HG03097 (cell line): Measurements from ENCODE around the gene RIMS4.
"Not testable (repeated sequence)": the region's sequence is repeated elsewhere in the genome, so short reads cannot be mapped to it uniquely, and the experiment has no call there.

ENCODE experiments used
- ATAC-seq: cut with Tn5 transposase; IDR thresholded peaks from one replicate; pipeline ENCODE4 v1.9.1; 2021; ENCODE audit not compliant: unreplicated experiment, low FRiP score

The RIMS4 gene

DNA sequence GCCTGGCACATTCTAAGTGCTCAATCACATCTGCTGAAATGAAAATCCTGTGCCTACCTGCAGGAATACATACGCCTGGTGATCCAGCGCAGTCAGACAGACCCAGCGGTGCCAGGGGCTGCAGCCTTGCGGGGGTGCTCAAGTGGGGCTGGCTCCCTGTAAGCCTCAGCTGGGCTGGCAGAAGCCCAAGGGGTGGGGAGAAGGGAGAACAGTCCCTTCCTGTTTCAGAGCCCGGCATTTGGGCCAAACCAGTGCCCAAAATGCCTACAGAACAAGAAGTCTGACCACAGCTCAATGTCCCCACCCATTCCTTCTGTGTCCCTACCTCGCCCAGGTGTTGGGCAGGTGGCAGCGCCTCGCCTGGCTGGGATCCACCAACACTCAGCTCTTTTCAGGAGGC, 42.1 kb downstream of the RIMS4 start:
- ATAC-seq = no peak

DNA sequence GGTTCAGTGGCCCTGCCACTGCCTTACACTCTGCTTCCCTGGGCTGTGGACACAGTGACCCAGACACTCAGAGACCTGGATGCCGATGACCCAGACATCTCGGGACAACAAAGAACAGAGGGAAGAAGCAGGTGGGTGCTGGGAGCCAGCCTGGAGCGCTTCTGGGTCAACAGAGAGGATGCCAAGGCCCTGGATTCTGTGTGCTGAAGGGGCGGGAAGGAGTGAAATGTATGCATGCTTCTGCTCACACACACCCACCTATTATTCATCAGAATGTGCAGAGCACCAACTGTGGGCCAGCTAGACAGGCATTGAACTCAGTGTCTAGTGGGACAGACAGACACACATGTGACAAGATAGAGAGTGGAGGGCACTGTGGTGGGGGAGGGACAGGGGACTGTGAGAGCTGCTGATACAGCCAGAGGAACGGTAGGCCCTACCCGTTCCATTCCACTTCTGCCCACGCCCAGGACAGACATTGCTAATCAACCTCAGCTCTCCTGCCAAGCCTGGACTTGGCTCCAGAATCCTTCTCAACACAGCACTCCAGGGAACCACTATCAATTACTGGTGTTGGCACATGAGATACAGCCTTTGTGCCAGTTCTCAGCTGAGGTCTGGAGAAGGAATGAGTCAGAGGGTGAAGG, 44.5 kb downstream of the RIMS4 start:
- no peak for ATAC-seq

DNA sequence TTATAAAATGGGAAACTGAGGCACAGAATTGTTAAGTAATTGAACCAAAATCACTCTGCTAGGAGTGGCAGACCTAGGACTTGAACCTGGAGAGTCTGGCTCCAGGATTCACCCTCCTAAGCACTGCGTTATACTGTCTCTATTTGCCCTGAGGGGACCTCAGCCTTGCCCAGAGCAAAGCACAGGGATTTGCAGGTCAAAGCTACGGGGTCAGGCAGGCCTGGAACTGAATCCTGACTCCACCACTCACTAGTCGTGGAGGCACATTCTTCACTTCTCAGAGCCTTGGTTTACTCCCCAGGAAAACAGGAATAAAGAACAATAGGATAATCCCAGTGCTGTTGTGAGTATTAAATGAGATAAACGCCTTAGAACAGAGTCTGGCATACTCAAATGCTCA, 45.3 kb downstream of the RIMS4 start:
- ATAC-seq = no peak

DNA sequence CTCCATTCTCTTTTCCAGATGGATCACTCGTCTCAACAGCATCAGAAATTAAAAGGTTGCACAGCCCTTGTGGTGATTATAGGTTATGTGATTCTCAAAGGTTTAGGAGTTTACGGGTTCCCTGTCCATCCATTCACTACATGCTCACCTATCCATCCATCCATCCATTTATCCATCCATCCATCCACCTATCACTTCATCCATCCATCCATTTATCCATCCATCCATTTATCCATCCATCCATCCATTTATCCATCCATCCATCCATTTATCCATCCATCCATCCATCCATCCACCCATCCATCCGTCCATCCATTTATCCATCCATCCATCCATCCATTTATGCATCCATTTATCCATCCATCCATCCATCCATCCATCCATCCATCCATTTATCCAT, 46.5 kb downstream of the RIMS4 start:
- not testable (repeated sequence) for ATAC-seq

DNA sequence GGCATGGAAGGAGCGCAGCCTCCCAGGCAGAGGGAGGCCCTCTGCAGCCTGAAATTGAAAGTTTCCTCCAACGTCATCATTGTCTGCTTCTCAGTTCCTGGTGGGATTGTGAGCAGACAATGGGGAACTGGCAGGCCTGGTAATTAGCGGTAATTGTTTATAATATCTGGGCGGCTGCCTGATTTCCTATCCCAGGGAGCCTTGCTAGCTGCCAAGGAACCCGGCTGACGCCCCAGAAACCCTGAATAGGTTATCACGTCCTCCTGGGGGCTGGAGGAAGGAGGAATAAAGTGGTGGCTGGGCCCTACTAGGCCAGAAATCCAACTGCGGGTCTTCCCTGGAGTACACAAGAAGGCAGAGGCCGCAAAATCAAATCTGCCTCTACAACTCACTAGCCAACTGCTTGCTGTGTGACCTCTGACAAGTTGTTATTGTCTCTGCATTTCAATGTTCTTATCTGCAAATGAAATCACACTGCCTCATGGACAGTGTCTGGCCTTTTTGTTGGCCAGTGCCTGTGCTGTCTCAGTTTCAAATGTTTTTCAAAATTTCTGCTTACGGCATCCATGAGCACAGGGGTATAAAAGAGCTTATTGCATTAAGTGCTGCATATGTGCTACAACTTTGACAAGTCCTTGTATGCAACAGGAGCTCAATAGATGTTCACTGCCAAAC, 47.7 kb downstream of the RIMS4 start:
- ATAC-seq = no peak

DNA sequence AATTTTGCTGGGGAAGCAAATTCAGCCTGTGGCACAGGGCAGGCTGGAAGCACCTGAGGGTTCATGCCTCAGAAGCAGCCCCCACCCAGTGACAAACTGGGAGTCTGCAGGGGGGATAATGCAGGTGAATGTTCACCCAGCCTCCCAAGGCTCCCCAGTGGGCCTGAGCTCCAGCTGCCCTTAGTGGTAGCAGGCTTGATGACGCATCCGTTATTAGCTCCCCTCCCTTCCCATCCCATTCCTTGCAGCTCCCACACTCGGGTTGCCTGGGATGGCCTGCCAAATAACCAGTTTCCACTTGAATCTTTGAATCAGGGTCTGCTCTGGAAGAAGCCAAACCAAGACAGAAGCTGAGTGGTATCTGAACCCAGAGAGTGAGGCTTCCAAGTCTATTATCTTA, 48.9 kb downstream of the RIMS4 start:
- no peak for ATAC-seq

DNA sequence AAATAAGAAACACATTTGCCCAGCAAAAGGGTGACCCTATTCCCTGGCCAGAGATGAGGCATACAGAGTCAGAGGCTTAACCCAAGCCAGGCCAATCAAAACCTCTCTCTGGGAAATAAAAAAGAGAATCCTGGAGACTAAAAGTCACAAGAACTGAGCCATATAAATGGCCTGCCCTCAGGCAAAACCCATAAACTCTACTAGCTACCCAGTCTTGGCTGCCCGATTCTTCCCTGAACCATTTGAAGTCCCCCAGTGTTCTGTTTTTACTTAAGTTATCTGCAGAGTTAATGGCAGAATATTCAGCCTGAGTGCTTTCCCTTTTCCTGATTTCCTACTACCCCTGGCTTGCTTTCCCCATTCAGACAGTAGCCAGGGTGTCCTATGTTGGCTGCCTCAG, 50.8 kb downstream of the RIMS4 start:
- ATAC-seq = no peak

DNA sequence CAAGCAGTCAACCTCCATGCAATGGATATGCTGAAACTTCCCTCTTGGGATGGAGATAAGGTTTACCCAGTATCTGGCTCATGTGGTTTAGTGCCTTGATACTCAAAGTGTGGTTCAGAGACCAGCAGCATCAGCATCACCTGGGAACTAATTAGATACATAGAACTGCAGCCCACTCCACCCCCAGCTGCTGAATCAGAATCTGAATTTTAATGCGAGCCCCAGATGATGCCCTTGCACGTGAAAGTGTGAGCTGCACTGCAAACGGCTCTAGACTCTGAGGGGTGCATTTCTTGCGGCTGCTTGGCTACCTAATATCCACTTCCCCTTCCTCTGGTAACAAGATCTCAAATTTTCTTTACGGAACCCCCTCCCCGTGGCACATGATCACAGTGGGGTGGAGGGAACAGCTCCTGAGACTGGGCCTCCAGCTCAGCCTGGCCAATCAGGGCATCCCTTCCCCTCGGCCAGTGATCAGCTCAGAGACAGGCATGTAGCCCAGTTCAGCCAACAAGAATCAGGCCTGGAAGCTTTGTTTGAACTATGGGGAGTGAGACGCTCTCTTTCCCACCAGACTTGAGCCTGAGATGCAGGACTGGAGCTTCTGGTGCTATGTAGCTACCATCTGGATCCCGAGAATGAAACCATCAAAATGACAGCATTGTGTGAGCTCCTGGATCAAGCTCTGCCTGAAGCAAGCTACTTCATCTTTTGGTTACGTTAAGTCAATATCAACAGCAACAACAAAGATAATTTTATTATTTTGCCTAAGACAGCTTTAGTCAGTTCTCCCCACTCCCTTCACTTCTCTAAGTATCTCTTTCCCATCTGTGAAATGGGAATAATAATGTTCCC, 51.9 kb downstream of the RIMS4 start:
- no peak for ATAC-seq

DNA sequence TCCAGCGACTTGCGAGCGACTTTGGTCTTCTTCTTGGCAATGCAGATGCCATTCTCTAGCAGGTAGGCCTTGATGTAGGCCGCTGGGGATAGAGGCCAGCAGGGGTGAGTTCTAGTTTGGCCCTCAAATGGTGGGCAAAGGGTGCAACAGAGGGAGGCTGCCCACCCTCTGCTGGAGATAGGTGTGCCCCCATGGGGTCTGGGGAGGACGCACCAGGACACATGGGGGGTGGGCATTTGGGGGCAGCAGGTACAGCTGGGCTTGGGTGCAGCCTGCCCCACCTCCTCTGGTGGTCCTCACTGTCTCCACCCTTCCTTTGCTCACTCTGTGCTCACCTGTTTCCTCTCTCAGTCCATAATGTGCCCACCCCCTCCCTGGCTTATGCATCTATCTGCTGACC, 53.4 kb downstream of the RIMS4 start:
- ATAC-seq = no peak

DNA sequence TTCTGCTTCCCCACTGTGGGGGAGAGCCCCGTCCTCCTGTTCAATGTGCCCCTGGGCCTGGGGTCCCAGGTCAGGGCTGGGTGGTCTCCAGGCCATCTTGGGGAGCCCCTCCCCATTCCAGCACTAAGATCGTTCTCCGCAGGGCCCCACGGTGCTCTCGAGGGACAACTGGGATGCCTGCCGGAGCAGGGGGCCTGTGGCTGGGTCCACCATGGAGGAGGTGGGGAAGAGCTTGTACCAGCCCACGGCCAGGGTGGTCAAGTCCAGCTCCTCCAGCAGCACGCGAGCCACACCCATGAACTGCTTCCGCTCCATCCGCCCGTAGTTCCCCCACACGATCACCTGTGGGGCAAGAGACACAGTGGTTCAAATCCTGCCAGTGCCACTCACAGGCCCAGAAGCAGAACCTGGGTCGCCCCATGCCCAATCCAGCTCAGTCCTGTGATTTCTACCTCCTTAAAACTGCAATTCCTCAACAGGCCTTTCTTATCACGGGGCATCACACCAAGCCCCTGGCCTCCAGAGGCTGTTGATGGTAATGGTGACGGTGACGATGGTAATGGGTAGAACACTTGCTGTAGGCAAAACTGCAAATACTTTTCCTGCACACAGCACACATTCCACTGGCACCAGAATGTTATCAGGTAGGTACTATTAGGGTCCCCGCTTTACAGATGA, 54.2 kb downstream of the RIMS4 start:
- no peak for ATAC-seq

DNA sequence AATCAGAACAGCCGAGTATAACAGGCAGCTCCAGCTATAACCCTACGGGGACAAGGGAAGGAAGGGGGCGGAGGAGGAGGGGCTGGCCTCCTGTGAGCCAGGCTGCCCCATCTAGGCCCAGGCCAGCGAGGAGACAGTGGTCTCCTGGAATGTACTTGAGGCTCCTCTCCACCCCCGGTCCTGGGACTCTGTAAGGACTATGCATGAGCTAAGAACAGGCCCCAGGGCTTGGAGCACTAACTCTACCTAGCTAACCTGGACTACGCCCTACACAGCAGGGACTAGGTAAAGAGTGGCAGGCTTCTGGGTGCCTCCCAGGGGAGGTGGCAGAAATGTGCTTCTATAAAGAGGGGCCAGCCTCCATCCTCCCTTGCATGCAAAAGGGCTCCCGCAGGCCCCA, 55.8 kb downstream of the RIMS4 start:
- ATAC-seq = no peak

DNA sequence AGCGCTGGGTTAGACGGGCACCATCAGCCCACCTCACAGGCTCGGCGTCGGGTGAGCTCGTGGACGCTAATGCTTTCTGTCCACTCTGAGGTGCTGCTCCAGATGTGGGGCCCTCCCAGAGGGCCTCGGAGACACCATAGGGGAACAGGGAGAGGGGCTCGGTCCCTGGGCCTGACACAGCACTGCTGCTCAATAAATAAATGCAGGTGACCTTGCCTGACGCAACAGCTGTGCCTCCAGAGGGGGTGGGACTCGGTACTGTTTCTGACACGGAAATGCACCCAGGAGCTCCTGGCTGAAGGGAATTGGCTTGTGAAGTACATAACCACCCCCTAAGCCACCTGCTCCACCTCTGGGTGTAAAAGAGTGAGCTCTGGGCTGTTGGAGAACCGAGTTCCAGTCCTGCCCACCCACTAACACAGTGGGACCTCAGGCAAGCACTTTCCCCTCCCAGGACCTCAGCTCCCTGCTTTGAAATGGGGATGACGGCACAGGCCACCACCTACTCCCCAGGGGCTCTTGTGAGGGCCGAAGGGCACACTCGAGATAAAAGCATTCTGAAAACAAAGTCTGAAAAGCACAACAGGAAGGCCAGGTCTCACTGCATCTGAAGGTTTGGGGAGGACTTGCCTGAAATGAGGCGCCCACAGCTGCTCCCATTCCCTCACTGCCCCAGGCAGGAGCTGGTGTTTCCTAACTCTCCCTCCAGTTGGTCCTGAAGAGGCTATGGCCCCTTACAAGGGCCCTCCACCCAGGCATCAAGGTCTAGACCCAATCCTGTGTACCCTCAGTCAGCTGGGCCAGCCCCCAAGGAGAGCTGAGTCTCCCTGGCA, 58.0 kb downstream of the RIMS4 start:
- ATAC-seq = no peak

DNA sequence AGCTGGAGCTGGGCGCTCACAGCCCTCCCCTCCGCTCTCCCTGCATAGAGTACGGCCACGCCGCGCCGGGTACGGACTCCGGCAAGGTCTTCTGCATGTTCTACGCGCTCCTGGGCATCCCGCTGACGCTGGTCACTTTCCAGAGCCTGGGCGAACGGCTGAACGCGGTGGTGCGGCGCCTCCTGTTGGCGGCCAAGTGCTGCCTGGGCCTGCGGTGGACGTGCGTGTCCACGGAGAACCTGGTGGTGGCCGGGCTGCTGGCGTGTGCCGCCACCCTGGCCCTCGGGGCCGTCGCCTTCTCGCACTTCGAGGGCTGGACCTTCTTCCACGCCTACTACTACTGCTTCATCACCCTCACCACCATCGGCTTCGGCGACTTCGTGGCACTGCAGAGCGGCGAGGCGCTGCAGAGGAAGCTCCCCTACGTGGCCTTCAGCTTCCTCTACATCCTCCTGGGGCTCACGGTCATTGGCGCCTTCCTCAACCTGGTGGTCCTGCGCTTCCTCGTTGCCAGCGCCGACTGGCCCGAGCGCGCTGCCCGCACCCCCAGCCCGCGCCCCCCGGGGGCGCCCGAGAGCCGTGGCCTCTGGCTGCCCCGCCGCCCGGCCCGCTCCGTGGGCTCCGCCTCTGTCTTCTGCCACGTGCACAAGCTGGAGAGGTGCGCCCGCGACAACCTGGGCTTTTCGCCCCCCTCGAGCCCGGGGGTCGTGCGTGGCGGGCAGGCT, 60.1 kb downstream of the RIMS4 start:
- no peak for ATAC-seq

DNA sequence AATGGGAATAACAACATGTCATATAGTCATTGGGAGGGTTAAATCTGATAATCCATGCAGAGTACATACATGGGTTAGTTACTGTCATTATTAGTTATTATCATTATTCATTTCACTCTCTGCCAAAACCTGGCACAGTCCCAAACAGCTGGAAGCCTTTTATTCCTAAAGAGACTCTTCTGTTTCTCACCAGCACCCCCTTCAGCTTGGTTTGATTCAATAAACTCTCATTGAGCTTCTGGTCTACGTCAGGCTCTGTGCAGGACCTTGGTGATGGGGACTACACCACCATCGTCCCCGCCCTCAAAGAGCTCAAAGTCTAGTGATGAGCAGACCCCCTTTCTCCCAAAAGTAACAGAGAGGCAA, 62.4 kb downstream of the RIMS4 start:
- no peak for ATAC-seq

DNA sequence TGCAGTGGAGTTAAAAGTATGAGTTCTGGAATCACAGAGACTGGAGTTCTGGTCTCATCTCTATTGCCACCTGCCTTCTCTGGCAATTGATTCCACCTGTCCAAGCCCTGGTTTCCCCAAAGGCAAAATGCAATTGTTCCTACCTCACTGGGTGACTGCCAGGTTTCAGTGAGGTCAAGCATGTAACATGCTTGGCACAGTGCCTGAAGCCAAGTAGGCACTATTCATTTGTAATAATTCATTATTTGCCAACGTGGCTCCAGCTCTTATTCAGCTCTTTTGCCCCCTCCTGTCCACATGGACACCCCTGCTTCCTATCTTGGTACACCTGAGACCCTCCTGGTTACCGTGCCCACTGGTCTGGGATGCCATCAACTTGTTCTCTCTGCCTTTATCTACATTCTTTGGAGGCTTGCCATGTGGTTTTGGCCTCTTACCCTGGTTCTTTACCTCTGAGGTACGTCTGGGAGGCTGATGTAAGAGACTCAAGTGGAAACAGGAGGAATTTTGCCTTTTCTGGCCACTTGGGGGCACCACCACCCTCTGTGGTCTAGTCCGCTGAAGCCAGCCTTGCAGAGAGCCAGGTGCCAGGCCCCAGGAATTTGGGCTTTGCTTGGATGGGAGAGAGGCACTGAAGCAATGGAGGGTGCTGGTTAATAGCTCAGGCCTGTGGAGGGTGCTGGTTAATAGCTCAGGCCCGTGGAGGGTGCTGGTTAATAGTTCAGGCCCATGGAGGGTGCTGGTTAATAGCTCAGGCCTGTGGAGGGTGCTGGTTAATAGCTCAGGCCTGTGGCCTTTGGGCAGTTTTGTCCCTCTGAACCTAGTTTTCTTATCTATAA, 63.0 kb downstream of the RIMS4 start:
- ATAC-seq = no peak

DNA sequence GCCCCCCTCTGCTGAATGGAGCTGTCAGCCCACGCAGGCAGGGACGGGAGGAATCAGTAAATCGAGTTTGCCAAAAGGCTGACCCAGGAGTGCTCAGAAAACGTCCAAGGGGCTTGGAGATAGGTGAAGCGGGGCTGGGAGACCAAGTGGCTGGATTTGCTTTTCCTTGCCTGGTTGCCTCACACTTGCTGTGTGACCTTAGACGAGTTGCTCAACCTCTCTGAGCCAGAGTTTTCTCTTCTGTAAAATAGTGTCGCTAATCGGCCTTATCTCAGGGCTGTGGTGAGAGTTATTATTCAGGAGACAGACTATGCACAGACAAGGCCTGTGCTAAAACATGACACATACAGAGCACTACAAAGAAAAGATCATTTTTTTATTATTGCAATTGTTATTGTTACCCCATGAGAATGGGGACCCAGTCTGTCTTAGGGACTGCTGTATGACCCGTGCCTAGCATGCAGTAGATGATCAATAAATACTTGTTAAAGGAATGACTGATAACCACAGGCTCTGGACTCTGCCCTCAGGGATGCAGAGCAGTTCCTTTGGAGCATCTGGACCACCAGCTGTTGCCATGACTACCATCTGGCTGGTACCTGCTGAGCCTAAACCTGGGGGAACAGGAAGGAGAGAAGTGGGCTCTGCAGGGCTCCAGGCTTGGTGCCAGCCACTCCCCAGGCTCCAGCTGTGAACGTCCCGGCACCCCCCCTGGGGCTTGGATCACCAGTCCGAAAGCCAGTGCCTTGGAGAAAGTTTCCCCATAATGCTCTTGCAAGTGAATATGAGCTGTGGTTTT, 63.8 kb downstream of the RIMS4 start:
- no peak for ATAC-seq

DNA sequence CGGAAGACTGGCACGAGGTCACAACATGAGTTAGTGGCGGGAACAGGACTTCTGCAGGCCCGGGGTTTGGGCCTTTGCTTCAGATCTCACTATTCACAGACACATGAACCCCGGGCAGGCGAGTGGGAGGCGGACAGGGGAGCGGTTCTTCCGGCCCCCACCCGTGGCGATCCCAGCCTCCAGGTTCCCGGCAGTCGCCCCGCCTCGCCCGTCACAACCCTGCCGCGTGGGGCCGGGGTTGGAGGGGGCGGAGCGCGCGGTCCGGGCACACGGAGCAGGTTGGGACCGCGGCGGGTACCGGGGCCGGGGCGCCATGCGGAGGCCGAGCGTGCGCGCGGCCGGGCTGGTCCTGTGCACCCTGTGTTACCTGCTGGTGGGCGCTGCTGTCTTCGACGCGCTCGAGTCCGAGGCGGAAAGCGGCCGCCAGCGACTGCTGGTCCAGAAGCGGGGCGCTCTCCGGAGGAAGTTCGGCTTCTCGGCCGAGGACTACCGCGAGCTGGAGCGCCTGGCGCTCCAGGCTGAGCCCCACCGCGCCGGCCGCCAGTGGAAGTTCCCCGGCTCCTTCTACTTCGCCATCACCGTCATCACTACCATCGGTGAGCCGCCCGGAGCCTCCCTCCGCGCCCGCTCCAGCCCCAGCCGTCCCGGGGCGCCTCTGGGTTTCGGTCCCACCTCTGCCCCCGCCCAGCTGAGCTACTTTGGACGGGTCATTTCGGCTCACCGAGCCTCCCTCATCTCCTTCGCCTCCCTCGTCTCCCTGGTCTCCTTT, 64.6 kb downstream of the RIMS4 start, which contains the start of gene KCNK15:
KCNK15 (plus strand) TSS at position 268 of the 769 bp plus-strand sequence; CDS start at position 314, 46 bp downstream.
- ATAC-seq = no peak
